ENCODE results near the gene NFKB2.

The NFKB2 gene

DNA sequence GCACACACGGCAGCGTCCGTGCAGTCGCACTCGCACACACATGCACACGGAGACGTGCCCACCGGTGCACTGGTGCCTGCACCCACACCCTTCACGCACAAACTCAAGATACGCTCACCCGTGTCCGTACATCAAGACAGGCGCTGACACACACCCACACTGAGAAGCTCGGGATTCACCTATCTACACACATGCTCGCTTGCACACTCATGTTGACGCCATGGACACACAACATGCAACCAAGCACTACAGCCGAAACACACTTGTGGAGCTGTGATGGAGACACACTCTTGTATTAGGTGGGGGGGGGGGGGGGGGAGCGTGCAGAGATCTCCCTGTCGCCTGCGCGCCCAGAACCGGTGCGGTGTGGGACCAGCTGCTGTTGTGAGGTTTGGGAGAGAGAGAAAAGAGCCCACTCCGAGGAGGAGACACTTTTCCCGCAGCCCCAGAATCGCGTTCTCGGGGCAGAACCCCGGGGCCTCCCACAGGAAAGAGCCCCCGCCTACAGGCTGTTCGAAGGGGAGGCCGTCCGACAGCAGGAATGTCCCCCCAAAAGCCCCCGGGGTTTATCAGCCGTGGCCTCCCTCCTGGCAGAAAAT lies 605 bp upstream of the NFKB2 start:
- DNase-seq (ENCODE audit: low read depth, low spot score) = no peak

DNA sequence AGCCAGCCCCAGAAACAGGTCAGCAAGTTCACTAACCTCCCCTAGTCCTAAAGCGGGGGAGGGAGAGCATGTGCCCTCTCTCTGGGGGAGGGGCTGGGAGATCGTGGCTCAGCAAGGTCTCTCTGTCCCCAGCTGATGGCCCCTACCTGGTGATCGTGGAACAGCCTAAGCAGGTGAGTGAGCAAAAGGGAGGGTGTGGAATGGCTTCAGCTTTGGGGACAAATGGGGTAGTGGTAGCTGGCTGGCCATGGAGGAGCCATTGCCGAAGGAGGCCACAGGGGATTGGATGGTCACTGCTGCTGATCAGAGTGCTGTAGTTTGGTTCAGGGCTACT lies 779 bp downstream of the NFKB2 start:
- DNase-seq (ENCODE audit: low read depth, low spot score) = no peak

DNA sequence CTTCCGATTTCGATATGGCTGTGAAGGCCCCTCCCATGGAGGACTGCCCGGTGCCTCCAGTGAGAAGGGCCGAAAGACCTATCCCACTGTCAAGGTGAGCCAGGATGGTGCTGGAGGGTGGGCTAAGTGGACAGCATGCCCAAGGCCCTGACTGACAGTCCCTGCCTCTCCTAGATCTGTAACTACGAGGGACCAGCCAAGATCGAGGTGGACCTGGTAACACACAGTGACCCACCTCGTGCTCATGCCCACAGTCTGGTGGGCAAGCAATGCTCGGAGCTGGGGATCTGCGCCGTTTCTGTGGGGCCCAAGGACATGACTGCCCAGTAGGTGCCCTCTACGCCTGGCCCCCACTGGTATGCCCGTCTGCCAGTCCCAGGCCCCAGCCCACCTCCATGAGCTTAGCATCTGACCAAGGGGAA lies 1.2 kb downstream of the NFKB2 start:
- DNase-seq (ENCODE audit: low read depth, low spot score) = no peak

DNA sequence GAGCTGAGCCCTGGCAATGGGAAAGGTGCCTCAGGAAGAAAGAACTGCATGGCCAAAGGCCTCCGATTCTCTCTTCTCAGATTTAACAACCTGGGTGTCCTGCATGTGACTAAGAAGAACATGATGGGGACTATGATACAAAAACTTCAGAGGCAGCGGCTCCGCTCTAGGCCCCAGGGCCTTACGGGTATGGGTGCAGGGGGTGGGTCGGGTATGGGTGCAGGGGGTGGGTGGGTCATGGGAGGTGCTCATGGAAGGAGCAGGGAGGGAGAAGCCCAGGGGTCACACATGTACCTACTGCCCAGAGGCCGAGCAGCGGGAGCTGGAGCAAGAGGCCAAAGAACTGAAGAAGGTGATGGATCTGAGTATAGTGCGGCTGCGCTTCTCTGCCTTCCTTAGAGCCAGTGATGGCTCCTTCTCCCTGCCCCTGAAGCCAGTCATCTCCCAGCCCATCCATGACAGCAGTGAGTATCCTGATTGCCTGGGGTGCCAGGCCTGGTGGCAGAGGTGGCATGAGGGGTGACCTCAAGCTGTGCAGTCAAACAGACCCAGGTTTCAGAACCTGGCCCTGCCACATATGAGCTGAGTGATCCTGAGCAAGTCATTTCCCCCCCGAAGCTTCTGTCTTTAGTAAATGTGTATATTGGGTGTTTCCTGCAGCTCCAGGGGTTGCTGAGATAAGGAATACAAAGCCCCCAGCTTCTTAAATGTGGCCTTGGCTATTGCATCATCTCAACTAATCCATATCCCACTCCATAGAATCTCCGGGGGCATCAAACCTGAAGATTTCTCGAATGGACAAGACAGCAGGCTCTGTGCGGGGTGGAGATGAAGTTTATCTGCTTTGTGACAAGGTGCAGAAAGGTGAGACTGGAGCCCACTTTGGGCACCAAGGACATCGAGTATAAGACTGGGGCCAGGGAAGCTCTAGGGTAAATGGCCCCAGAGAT lies 2.0 kb downstream of the NFKB2 start:
- DNase-seq (ENCODE audit: low read depth, low spot score) = no peak

DNA sequence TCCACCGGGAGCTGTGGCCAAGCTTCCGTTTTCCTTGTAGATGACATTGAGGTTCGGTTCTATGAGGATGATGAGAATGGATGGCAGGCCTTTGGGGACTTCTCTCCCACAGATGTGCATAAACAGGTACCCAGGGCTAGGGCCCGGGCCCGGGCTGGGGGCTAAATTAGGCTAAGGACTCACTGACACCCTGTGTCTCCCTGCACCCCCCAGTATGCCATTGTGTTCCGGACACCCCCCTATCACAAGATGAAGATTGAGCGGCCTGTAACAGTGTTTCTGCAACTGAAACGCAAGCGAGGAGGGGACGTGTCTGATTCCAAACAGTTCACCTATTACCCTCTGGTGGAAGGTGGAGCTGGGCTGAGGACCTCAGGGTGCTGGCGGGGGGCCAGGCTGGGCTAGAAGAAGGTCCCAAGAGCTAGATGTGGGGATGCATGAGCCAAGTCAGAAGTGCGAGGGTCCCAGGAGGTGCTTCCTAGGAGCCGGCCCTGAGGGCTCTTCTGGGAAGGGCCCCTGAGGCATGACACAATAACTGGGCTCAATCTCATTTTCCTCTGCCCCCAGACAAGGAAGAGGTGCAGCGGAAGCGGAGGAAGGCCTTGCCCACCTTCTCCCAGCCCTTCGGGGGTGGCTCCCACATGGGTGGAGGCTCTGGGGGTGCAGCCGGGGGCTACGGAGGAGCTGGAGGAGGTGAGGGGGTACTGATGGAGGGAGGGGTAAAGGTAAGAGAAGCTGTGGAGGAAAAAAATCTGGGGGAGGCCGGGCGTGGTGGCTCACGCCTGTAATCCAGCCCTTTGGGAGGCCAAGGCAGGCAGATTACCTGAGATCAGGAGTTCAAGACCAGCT lies 2.9 kb downstream of the NFKB2 start:
- no peak for DNase-seq (ENCODE audit: low read depth, low spot score)

DNA sequence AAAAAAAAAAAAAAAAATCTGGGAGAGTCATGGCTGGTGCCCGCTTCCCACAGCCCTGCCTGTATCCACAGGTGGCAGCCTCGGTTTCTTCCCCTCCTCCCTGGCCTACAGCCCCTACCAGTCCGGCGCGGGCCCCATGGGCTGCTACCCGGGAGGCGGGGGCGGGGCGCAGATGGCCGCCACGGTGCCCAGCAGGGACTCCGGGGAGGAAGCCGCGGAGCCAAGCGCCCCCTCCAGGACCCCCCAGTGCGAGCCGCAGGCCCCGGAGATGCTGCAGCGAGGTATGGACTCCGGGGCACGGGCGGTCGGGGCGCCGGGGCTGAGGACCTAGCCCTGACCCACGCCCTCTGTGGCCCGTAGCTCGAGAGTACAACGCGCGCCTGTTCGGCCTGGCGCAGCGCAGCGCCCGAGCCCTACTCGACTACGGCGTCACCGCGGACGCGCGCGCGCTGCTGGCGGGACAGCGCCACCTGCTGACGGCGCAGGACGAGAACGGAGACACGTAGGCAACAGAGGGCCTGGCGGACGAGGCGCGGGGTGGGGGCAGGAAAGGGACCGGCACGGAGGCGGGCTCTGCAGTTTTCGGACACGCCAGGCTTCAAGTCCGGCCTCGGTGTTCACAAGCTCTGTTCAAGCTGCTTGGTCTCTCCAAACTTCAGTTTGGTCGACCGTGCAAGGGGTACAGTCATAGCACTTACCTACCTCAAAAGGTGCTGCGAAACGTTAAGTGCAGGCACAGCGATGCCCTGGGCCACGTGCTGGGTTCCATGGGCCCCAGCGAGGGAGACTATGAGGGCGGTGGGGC lies 3.9 kb downstream of the NFKB2 start:
- peak; percentile 91 for DNase-seq (ENCODE audit: low read depth, low spot score)

DNA sequence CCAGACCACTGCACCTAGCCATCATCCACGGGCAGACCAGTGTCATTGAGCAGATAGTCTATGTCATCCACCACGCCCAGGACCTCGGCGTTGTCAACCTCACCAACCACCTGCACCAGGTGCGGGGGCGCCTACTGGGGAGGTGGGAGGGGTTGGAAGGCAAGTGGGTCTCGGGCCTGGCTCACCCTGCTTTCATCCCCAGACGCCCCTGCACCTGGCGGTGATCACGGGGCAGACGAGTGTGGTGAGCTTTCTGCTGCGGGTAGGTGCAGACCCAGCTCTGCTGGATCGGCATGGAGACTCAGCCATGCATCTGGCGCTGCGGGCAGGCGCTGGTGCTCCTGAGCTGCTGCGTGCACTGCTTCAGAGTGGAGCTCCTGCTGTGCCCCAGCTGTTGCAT lies 4.6 kb downstream of the NFKB2 start:
- no peak for DNase-seq (ENCODE audit: low read depth, low spot score)

DNA sequence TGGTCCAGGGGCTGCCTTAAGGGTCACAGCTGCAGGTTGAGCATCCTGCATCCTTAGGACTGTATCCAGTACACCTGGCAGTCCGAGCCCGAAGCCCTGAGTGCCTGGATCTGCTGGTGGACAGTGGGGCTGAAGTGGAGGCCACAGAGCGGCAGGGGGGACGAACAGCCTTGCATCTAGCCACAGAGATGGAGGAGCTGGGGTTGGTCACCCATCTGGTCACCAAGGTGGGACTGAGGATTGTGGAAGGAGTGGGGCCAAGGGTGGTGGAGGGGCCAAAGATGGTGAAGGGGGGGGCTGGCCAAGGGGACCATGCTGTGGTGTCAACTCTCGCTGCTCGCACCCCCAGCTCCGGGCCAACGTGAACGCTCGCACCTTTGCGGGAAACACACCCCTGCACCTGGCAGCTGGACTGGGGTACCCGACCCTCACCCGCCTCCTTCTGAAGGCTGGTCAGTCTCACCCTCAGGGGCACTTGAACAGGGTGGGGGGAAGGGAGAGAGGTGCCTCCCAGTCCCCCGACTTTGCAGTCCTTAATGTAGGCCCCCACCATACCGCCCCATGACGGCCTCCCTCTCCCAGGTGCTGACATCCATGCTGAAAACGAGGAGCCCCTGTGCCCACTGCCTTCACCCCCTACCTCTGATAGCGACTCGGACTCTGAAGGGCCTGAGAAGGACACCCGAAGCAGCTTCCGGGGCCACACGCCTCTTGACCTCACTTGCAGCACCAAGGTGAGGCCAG lies 5.3 kb downstream of the NFKB2 start:
- no peak for DNase-seq (ENCODE audit: low read depth, low spot score)

DNA sequence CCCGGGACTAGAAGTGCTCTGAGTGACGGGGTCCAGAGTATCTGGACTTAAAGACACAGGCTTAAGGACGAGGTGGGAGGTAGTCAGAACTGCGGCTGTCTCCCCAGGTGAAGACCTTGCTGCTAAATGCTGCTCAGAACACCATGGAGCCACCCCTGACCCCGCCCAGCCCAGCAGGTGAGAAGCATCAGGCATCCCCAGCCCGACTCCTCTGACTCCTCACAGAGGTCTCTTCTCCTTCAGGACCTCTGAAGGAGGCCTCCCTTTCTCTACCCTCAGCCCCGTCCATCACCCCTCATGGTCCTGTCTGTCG lies 5.8 kb downstream of the NFKB2 start:
- no peak for DNase-seq (ENCODE audit: low read depth, low spot score)

DNA sequence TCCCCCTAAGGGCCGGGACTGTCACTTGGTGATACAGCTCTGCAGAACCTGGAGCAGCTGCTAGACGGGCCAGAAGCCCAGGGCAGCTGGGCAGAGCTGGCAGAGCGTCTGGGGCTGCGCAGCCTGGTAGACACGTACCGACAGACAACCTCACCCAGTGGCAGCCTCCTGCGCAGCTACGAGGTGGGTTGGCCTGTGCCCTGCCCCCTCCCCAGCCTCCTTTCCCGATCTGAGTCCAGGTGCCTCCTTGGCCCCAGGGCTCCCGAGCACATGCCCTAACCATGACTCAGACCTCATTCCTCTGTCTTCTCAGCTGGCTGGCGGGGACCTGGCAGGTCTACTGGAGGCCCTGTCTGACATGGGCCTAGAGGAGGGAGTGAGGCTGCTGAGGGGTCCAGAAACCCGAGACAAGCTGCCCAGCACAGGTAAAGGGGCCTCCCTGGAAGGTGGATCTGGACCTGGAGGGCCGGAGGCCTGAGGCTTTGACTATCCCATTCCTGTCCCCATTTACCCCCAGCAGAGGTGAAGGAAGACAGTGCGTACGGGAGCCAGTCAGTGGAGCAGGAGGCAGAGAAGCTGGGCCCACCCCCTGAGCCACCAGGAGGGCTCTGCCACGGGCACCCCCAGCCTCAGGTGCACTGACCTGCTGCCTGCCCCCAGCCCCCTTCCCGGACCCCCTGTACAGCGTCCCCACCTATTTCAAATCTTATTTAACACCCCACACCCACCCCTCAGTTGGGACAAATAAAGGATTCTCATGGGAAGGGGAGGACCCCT lies 6.4 kb downstream of the NFKB2 start:
- peak; percentile 91 for DNase-seq (ENCODE audit: low read depth, low spot score)

DNA sequence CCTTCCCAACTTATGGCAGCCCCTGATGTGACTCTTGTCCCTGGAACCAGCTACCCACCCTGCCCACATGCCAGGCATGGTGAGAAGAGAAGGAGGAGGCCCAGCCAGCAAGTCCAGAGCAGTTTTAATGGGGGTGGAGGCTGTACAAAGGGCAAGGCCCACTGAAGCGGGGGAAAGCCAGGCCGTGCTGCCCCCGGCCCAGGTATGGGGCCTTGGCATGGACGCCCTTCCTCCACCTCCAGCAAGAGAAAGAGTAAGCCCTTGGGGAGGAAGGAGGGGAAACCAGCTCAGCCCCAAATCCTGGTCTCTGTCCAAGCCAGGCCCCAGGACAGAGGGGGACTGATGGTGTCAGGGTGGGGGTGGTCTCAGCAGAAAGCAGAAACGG lies 7.0 kb downstream of the NFKB2 start:
- no peak for DNase-seq (ENCODE audit: low read depth, low spot score)

DNA sequence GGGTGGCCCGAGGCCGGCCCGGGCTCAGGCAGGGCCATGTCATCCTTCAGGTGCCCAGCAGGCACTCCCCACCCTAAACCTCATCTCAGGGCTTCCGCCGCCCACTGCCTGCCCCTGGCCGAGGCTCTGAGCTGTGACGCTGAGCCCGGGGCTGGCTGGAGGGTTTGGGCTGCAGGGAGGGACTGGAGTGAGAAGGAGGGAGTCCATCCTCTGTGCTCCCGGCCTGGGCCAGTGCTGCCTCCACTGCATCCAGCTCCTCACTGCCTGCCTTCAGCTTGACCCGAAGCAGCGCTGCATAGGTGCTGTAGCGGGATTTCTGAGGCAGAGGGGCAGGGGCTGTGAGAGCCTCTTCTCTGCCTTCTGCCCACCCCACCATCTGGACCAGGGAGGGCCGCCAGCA lies 7.6 kb downstream of the NFKB2 start:
- no peak for DNase-seq (ENCODE audit: low read depth, low spot score)

DNA sequence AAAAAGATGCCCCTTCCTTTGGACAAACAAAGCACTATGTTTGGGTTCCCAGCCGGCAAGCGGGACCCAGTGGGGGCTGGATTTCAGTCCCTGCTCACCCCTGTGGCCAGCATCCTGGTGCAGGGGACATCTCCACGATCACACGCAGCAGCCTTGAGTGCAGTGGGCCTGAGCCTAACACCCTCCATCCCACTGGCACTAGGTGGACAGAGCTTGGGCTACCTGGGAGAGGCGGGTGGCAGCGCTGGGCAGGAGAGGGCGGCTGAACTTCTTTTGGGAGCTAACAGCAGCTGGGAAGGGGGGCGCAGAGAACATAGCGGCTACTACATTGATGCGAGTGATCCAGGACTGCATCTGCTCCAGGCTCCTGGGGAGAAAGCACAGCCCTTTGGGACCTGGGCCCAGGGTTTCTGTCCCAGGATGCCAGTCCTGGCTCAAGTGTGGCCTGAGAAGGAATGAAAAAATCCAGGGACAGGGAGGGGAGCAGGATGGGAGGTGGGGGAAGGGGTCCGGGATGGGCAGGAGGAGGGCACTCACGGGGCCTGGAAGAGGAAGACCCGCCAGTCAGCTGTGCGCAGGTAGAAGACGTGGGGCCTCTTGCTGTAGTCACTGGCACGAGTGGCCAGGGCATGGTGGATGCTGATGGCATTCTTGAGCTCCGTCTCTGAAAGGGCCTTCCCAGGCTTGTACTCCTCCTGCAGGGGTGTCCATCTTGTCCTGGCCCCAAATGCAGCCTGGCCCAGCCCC lies 9.0 kb downstream of the NFKB2 start:
- no peak for DNase-seq (ENCODE audit: low read depth, low spot score)

DNA sequence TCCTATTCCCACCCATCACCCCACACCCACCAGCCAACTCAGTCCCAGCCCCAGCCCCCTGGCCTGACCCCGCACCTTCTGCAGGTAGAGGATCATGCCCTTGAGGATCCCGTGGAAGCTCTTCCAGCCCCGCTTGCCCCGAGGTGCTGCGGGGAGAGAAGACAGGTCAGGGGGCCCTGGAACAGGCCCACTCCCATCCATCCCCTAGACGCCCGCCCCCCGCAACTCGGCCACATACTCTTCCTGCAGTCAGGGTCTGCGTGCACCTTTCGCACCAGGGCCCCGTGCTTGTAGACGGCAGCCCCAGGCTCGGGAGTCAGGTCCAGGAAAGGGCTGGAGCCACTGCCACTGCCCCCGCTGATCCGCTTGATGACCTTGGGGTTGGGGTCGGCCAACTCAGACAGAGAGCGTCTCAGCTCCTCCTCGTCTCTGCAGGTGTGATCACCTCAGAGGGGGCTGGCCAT lies 9.6 kb downstream of the NFKB2 start:
- no peak for DNase-seq (ENCODE audit: low read depth, low spot score)

DNA sequence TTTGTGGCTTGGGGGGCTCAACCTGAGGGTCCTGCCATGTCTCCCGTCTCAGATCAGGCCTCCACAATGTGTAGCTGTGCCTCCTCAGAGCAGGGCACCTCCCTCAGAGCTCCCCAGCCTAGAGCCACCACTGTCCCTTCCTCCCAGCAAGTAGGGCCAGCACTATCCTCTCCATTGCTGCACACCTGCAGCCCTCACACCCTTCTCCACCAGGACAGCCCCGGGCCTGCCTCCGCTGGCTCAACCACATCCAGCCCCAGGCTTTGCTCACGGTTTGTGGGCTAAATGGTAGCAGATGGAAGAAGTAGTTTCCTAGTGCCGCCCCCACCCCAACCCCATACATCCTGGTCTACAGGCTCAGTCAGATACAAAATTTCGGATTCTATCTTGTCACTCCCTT lies 10.1 kb downstream of the NFKB2 start:
- DNase-seq (ENCODE audit: low read depth, low spot score) = no peak

DNA sequence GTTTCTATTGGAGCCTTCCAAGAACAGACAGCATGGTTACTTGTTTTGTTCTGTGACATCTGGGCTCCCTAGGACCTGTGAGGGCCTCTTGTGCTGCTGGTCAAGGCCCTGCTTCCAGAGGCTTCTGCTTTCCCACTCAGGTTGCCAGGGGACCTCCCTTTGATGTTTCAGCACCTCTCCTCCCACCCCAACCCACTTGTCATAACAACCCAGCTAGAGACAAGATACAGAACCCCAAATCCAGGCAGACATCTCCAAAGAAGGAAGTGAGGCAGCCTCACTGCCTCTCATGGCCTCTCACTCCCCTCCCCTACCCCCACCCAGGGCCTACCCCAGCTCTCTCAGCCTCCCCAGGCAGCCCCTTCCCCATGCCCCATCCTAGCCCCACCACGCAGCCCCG lies 11.3 kb downstream of the NFKB2 start:
- no peak for DNase-seq (ENCODE audit: low read depth, low spot score)

DNA sequence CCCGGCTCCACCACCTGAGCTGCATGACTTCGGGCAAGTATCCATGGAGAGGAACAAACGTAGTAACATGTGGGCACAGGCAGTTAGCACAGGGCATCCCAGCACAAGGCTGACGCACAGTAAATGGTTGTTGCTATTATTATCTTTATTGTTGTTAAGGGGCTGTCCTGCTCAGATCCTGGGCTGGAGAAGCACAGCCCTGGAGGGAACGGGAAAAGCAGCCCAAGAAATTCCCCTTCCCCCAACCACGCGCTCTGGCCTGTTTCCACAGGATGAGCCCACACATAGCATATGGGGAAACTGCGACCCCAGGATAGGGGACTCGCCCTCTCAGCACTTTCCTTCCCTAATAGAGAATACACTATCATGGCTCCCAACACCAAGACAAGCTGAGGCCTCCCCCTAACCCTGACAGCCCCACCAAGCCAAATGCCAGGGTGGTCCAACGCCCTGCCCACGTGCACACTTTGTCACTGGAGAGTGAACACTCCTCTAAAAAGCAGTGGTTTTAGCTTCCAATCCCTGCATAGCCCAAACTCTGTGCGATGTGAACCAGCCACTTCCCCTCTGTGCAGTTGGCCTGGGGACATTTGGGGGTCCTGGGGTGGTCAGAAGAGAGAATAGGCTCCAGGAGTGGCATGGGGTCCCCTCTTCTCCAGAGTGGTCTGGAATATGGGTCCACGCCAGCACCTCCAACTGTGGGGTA lies 12.1 kb downstream of the NFKB2 start:
- no peak for DNase-seq (ENCODE audit: low read depth, low spot score)

DNA sequence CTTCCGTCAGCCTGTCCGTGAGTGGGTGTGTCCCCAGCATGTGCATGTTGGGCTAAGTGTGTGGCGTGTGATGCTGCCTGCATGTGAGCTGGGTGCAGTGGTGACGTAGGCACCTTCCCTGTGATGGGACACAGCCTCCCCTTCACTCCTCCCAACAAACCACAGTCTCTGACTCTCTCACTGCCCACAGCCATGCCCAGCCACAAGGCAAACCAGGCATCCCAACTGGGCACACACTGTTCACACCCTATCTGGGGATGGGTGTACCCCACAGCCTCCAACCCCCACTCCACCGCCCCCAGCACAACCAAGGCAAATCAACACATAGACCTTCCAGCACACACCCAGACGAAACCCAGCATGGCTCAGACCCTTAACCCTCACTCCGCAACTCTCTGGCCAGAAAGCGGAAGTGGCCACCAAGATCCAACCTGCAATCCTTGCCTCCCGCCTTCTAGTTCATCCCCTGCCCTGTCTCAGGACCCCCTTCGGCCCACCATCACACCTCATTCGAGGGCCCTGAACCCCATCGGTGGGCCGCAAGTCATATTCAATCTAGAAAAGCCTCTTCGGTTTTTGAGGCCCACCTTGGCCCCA lies 12.7 kb downstream of the NFKB2 start:
- no peak for DNase-seq (ENCODE audit: low read depth, low spot score)

All from ELF-1 (cell line).